ENCODE results near the gene HMGN5.

Gene HMGN5

DNA sequence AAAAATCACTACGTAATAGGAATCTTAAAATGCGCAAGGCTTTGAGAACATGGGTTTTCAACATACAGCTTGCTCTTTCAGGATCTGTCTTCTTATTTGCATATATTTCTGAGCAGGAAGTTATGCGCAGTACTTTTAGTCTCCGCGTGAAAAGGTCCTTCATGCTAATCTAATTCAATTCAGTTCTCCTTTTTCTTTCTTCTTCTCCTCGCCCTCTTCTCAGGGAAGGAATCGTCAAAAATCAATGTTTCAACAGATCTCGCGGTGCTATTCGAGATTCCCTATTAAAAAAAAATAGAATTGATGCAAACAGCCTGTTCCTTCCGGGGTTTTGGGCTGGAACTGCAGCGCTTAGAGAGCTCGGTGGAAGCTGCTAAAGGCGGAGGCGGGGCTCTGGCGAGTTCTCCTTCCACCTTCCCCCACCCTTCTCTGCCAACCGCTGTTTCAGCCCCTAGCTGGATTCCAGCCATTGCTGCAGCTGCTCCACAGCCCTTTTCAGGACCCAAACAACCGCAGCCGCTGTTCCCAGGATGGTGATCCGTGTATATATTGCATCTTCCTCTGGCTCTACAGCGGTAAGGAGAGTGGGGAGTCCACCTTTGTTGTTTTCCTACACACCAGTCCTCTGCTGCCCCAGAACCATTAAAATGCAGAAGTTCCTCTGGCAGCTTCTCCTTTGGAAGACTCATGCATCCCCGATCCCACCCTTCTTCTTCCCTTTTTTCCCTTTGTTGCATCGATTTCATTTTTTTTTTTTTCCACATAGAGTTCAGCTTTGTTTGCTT lies at the start of gene HMGN5, which contains the start of gene SH3BGRL:
TSS of gene HMGN5 (minus strand) at position 243 of the 785 bp plus-strand sequence. CDS start 80,364 bp downstream, outside the sequence.
TSS of gene SH3BGRL (plus strand) at position 432 of the 785 bp plus-strand sequence. CDS start at position 531, 99 bp downstream.
- DNase-seq, result peak; percentile 90

DNA sequence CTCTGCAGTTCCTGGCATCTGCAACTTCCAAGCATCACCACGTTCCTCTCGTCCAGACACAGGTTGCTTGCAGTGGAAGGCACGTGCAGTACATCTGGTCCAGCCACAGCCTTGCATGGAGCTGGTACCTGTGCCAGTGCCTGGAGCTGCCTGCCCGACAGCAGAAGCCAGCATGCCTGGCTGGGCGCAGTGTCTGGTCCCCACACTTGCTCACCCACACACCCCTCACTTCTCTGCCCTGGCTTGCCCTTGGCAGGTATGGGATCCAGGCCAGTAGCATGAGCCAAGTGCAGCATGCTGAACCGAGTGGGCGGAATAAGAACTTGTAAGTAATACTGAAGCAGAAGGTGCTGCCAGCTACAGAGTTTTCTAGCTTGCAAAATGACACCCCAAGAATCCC lies 40.0 kb upstream of the HMGN5 start:
- no peak for DNase-seq

DNA sequence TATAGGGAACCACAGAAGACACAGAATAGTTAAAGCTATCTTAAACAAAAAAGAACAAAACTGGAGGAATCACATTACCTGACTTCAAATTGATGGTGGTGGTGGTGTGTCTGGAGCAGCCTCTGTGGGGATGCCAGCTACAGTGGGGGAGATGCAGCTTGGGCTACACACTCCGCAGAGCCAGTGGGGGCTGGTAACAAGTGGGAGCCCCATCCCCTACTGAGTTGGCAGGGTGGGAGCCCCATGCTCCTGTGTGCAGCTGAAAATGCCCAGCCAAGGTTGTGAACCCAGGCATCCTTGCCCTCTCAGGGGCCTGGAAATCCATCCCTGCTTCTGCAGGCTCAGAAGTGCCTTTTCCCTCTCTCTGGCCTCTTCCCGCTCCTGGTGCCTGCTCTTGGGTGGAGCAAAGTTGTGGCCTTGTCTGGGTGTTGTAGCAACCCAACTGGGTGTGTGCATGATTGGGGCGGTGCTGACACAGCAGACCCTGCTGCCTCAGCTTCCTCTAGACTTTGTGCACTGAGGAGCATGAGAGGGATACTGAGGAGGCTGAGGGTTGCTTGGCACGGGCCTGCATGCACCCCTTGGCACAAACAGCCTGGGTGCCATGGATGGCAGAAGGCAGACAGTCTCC lies 39.1 kb upstream of the HMGN5 start:
- DNase-seq, result no peak

GRCh38 chrX:81238166-81238565 lies 36.5 kb upstream of the HMGN5 start:
- DNase-seq, result no peak

DNA sequence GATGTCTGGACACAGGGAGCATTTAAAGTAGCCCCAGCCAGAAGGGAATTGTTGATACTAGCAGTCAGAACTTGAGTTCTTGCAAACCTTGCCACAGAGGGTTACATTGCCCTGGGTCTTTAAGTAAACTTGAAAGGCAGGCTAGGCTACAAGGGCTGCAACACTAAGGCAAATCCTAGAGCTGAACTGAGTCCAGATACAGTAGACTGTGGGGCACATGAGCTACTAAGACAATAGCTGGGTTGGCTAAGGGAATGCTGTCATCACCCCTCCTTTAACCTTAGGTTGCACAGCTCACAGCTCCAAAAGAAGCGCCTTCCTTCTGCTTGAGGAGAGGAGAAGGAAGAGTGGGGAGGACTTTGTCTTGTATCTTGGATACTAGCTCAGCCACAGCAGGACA lies 35.8 kb upstream of the HMGN5 start:
- DNase-seq, result no peak

DNA sequence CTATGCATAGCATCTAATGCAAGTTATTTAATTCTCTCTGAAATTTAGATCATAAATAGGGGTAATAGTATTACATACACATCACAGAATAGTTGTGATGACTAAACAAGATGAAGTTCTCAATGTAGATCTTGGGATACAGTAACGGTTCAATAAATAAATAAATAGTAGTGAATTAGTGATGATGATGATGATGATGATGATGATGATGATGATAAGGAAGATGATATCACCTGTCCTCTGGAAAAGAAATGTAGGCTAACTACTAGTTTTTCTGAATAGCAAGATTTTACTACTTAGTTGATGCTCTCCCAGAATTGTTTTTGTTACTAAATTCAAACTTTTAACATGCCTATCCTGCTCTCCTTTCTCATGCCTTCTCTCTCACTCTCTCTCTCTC lies 30.5 kb upstream of the HMGN5 start:
- DNase-seq, result no peak

DNA sequence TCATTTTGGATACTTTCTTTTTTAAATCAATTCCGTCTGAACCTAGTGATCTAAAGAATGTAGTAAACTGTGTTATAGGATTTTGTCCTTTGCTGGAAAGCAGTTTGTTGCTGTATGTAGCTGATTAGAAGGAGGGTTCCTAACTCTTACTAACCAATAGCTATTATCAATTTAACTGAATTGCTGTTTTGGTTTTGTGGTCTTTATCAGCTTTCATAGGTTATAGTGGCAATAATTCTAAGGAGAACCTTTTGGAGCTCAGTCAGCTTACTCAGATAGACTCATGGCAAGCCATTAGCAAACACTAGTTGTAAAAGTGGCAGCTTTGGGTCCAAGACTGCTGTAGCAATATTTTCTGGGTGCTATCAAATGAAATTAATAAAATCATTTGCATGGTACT lies 29.8 kb upstream of the HMGN5 start:
- no peak for DNase-seq

DNA sequence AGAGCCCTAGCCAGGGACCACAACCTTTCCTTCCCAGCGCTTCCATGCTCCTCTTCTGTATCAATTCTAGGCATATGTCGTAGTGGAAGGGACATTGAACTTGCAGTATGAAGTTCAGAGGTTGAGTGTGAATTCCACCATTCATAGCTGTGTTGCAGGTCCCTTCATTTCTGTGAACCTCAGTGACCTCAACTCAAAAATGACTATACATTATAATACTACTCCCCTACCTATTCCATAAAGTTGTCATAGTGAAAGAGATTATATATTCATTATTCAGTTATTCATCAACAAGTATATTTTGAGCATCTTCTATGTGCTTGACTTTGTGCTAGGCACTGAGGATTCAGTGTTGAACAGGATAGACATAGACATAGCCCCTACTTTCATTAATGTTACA lies 28.2 kb upstream of the HMGN5 start:
- DNase-seq, result no peak

DNA sequence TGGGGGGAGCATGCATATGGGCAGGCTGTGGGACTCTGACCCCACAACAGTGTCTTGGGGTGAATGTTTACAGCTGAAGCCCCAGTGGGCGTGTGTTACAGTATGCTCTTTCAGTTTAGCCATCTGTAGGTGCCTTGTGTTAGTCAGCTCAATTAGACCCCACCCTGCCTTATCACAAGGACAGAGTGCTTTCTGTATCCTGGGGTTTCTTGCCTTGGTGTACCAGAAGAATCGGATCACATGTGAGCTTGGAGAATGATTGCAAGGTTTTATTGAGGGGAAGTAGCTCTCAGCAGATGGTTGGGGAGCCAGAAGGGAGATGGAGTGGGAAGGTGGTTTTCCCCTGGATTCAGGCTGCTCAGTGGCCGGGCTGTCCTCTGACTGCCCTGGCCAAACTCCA lies 27.5 kb upstream of the HMGN5 start:
- no peak for DNase-seq

DNA sequence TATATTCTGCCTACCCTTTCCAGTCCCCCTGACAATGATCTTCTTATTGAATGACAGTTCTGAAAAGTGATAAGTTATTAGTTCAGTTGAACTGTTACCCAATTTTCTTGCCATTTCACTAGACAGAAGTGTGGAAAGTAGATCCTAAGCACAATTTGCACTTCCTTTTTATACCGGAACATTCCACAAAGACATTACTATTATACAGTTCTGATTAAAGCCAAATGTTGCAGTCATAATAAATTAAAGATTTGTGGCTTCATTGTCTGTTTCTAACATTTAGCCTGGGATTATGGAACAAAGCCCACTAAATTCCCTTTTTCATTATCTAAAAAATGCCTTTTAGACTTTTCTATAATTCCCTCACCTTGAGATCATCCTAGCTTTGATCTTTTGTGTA lies 14.0 kb upstream of the HMGN5 start:
- no peak for DNase-seq

GRCh38 chrX:81208916-81209315 lies 7.2 kb upstream of the HMGN5 start:
- no peak for DNase-seq

DNA sequence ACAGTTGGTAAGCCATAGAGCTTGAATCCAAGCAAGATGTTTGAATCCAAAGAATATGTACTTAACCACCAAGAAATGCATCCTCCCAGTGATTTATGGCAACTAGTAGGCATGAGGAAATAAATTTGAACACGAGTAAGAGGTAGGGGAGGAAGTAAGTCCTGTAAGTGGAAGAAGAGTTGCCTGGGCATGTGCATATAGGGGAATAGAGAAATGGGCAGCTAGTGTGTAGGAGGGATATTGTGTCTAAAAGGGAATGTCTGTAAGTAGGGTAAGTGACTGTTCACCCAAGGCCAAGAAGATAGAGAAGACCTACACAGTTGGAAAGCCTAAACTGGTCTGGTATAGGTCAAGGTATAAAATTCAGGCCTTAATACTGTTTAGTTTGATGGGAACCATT lies 4.8 kb upstream of the HMGN5 start:
- DNase-seq, result no peak

DNA sequence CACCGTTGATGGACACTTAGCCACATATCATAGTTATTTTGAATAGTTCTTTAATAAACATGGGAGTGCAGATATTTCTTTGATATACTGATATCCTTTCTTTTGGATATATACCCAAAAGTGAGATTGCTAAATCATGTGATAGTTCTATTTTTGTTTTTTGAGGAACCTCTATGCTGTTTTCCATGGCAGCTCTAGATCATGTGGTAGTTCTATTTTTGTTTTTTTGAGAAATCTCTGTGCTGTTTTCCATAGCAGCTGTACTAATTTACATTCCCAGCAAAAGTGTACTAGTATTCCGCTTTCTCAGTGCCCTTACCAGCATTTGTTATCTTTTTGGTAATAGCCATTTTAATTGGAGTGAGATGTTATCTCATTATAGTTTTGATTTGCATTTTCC lies 3.8 kb upstream of the HMGN5 start:
- no peak for DNase-seq

GRCh38 chrX:81202943-81203342 lies 1.2 kb upstream of the HMGN5 start:
- no peak for DNase-seq

DNA sequence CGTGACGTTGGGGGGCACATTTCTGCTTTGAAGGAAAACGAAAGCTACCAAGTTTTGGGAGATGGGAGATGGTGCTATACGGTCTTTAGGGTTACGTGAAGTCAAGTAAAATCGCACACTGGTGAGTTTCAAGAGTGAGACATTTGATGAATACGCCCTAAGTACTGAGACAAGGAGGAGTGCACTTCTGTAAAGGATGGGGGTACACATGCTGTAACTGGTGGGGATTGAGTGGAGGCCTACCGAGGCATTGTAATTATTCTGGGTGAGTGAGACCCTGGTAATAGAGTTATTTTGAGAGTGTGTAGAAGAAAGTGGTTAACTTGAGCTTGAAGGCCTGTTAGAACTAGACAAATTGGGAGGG lies 725 bp upstream of the HMGN5 start:
- DNase-seq, result no peak

- DNase-seq, result no peak
These were observed 642 bp downstream of the HMGN5 start for GRCh38 chrX:81201071-81201470.

GRCh38 chrX:81195712-81196111 lies 6.0 kb downstream of the HMGN5 start:
- DNase-seq, result peak; percentile 66

DNA sequence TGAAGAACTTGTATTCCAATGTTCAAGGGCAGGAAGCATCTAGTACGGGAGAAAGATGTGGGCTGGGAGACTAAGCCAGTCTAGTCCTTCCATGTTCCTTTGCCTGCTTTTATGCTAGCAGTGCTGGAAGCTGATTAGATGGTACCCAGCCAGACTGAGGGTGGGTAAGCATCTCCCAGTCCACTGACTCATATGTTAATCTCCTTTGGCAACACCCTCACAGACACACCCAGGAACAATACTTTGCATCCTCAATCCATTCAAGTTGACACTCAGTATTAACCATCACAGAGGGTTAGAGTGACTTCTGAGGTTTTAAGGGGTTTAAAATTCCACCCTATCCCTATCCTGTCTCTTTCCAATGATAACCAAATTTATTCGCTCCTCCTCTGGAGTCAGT lies 6.5 kb downstream of the HMGN5 start:
- no peak for DNase-seq

DNA sequence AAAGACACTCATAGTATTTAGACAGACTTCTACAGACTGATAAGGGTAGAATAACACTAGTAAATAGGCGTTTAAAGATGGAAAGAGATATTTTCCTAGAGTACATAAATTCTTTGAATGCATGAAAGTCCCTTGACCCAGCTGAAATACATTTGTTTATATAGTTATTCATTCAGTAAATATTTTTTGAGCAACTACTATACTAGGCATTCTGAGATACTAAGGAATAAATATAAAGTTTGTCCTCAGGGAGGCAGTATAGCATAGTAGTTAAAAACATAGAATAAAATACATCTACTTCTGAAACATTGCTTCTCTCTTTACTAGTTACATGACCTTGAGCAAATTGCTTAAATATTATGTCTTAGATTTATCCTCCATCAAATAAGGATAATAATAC lies 27.4 kb downstream of the HMGN5 start:
- DNase-seq, result no peak

- DNase-seq, result no peak
These were observed 33.3 kb downstream of the HMGN5 start for GRCh38 chrX:81168391-81168790.

- DNase-seq, result peak; percentile 95
These were observed 80.0 kb downstream of the HMGN5 start for GRCh38 chrX:81121513-81122363.

GRCh38 chrX:81120936-81121371 lies 80.8 kb downstream of the HMGN5 start:
- DNase-seq, result peak; percentile 72

DNA sequence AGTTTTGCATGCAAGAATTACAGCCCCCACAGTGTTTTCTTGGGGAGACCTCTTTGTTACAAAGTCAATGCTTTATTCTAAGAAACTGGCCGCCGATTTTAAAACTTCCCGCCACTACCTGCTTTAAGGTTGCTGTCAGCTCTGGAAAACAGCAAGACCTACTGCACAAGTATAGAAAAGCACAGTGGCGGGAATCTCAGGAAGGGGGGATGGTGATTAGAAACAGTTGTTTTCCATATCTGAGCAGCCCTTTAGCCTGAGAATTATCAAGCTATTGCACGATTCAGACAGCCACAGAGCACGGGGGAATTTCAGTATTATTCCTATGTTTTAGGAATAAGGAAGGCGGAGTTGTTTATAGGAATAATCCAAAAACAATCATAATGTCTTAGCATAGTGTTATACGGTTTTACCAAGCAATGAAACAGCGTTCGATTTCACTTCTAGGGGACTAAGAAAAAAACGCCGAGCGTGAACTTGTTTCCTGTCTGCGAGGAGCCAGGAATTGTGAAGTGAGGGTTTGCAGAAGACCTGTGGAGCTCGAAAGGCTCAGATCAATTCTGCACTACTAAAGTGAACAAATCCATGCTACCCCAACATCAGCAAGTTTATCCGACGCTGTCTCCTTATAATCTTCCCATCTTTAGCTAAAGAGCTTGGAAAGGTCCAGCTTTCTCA lies 81.3 kb downstream of the HMGN5 start:
- DNase-seq, result no peak
